Measurements from ENCODE around the gene NOS3. TPM values are rescaled to one million over a fixed set of nuclear protein-coding genes. Genes with fewer than 3 reads are reported as not detected.
A peak's percentile ranks its signal among the peaks of the same experiment; 100 is the strongest.

Gene NOS3
- total and polyA plus RNA-seq, 2 of the 13 experiments (the other 11 are each of a cell fraction or from before 2014, with no cell fraction given): 3.7 to 7.5 TPM

DNA sequence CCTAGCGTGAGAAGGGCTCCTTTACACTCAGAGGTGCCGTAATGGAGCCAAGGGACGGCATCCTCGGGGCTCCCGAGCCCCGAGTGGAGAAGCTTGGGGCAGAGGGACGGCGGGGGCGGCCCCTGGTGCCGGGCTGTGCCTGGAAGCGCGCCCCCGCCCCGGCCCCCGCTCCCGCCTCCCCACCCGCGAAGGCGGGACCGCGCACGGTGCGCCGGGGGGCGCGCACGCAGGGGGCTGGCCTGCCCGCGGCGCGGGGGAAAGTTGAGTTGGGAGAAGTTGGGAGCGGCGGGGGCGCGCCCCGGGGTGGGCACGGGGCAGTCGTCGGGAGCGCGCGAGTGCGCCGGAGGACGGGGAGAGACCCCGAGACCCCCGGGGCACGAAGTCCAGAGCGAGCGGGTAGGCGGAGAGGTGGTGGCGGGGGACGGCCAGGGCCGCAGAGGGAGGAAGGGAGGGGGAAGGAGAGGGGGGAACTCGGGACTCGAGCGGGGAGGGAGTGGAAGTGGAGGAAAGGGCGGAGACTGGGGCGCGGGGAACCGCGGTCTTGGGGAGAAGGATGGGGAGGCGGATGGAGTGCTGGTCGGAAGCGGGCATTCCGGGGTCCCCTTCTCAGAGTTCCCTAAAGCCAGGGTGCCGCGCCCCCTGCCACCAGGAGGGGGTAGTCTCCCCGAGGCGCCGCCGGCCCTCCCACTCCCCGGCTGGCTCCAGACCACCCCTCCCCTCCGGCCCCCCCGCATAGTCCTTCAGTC, 68.7 kb downstream of the NOS3 start, which contains the start of gene SLC4A2 (continued):
- TF ChIP-seq, protein P1, sequence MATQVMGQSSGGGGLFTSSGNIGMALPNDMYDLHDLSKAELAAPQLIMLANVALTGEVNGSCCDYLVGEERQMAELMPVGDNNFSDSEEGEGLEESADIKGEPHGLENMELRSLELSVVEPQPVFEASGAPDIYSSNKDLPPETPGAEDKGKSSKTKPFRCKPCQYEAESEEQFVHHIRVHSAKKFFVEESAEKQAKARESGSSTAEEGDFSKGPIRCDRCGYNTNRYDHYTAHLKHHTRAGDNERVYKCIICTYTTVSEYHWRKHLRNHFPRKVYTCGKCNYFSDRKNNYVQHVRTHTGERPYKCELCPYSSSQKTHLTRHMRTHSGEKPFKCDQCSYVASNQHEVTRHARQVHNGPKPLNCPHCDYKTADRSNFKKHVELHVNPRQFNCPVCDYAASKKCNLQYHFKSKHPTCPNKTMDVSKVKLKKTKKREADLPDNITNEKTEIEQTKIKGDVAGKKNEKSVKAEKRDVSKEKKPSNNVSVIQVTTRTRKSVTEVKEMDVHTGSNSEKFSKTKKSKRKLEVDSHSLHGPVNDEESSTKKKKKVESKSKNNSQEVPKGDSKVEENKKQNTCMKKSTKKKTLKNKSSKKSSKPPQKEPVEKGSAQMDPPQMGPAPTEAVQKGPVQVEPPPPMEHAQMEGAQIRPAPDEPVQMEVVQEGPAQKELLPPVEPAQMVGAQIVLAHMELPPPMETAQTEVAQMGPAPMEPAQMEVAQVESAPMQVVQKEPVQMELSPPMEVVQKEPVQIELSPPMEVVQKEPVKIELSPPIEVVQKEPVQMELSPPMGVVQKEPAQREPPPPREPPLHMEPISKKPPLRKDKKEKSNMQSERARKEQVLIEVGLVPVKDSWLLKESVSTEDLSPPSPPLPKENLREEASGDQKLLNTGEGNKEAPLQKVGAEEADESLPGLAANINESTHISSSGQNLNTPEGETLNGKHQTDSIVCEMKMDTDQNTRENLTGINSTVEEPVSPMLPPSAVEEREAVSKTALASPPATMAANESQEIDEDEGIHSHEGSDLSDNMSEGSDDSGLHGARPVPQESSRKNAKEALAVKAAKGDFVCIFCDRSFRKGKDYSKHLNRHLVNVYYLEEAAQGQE (IDR thresholded peaks at IDR 0.05; ENCODE audit: borderline replicate concordance in 1 of 2, low read depth in 1 of 2, low read length in 2 of 2): no peak
- TF ChIP-seq ZIK1 (CRISPR knock-in tag; IDR thresholded peaks at IDR 0.05; ENCODE audit: borderline replicate concordance, low read depth) (no peak), PAX8 (CRISPR knock-in tag; IDR thresholded peaks at IDR 0.05; ENCODE audit: borderline replicate concordance) (no peak), RARG (CRISPR knock-in tag; IDR thresholded peaks at IDR 0.05; ENCODE audit: low read depth) (no peak), HNRNPLL (IDR thresholded peaks at IDR 0.05; ENCODE audit: low read depth, low read length, poor library complexity, severe bottlenecking) (no peak), ZNF616 (CRISPR knock-in tag; IDR thresholded peaks at IDR 0.05; ENCODE audit: low read depth) (no peak), ONECUT2 (CRISPR knock-in tag; IDR thresholded peaks at IDR 0.05) (no peak), TGIF2 (CRISPR knock-in tag; IDR thresholded peaks at IDR 0.05) (no peak), SP140L (CRISPR knock-in tag; IDR thresholded peaks at IDR 0.05; ENCODE audit: borderline replicate concordance) (no peak), ZNF12 (CRISPR knock-in tag; IDR thresholded peaks at IDR 0.05) (no peak), NR1H2 (CRISPR knock-in tag; IDR thresholded peaks at IDR 0.05; ENCODE audit: borderline replicate concordance, low read depth) (no peak), RFX1 (IDR thresholded peaks at IDR 0.05) (no peak), SSRP1 (CRISPR knock-in tag; IDR thresholded peaks at IDR 0.05) (no peak), ZNF431 (CRISPR knock-in tag; IDR thresholded peaks at IDR 0.05; ENCODE audit: borderline replicate concordance, low read depth) (no peak), ZBTB20 (CRISPR knock-in tag; IDR thresholded peaks at IDR 0.05; ENCODE audit: borderline replicate concordance, low read depth) (no peak), MEIS1 (CRISPR knock-in tag; IDR thresholded peaks at IDR 0.05; ENCODE audit: borderline replicate concordance) (no peak), SRF (IDR thresholded peaks at IDR 0.05; ENCODE audit: low read depth, low read length) (no peak), ELF3 (CRISPR knock-in tag; IDR thresholded peaks at IDR 0.05) (no peak), SRY (CRISPR knock-in tag; IDR thresholded peaks at IDR 0.05) (no peak), ZBTB3 (CRISPR knock-in tag; IDR thresholded peaks at IDR 0.05; ENCODE audit: borderline replicate concordance, low read depth) (no peak), POLR2AphosphoS5 (IDR thresholded peaks at IDR 0.05; ENCODE audit: low read depth, low read length) (peak; percentile 56), GABPA (IDR thresholded peaks at IDR 0.05; ENCODE audit: low read depth, low read length) (no peak), GABPA (CRISPR knock-in tag; IDR thresholded peaks at IDR 0.05; ENCODE audit: low read depth) (no peak), TFDP2 (CRISPR knock-in tag; IDR thresholded peaks at IDR 0.05) (peak; percentile 24; the same call in 1 of the 2 replicates), ETV5 (CRISPR knock-in tag; IDR thresholded peaks at IDR 0.05; ENCODE audit: borderline replicate concordance) (no peak), U2AF2 (IDR thresholded peaks at IDR 0.05; ENCODE audit: low read depth, low read length) (no peak)
- TF ChIP-seq, protein P2, sequence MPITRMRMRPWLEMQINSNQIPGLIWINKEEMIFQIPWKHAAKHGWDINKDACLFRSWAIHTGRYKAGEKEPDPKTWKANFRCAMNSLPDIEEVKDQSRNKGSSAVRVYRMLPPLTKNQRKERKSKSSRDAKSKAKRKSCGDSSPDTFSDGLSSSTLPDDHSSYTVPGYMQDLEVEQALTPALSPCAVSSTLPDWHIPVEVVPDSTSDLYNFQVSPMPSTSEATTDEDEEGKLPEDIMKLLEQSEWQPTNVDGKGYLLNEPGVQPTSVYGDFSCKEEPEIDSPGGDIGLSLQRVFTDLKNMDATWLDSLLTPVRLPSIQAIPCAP (CRISPR knock-in tag; IDR thresholded peaks at IDR 0.05; ENCODE audit: low read depth): no peak
